GM12878 (cell line): Measurements from ENCODE around the gene SLIT2. TPM values are rescaled to one million over a fixed set of nuclear protein-coding genes. Genes with fewer than 3 reads are reported as not detected.
A peak's percentile ranks its signal among the peaks of the same experiment; 100 is the strongest.

Source experiments
- ATAC-seq: fragments of 200-7000 bp; cut with Tn5 transposase; 3 replicates; pipeline ENCODE4 v1.9.1; 2020; ENCODE audit warnings: mild to moderate bottlenecking, moderate library complexity
- BruUV-seq: library from RNA; stranded (reverse); fragments of 400-500 nt; replicated peaks from 2 replicates; lab custom pipeline; 2021; lab: Mats Ljungman, UMichigan
- CTCF ChIA-PET: fragments of 300-600 bp; sonication (Branson Sonifier 250); formaldehyde crosslinking; extraction: SDS; loops from one replicate; lab custom pipeline; 2021; ENCODE audit warnings: inconsistent platforms; lab: Yijun Ruan, JAX
- POLR2A ChIA-PET: fragments of 350-600 bp; formaldehyde crosslinking; extraction: SDS; loops from one replicate; lab custom pipeline; 2021; ENCODE audit warnings: inconsistent platforms; lab: Charles Lee
- RAD21 ChIA-PET: fragments of 300-600 bp; sonication (Branson Sonifier 250); formaldehyde crosslinking; loops from one replicate; lab custom pipeline; 2023; ENCODE audit warnings: antibody characterized with exemption; ENCODE audit not compliant: unreplicated experiment; lab: Charles Lee
- SMC1A ChIA-PET: fragments of 300-600 bp; sonication (Branson Sonifier 250); formaldehyde crosslinking; loops from one replicate; lab custom pipeline; 2023; ENCODE audit not compliant: unreplicated experiment, uncharacterized antibody; lab: Charles Lee
- DNase-seq: peaks from one replicate; pipeline ENCODE4 v3.0.0-alpha.2; 2011; ENCODE audit warnings: low read depth, low spot score
- FAIRE-seq: peaks from 3 replicates; lab custom pipeline; 2011; peaks lifted over from hg19 to GRCh38; lab: Jason Lieb, UNC
- H2AFZ ChIP-seq: 2 replicates; pipeline ENCODE4 v1.6.0; 2011; ENCODE audit warnings: low read depth, low read length, control low read depth; ENCODE audit not compliant: control insufficient read depth
- H3K27ac ChIP-seq: 2 replicates; pipeline ENCODE4 v1.5.1; 2011; ENCODE audit warnings: control low read depth; ENCODE audit not compliant: control insufficient read depth, insufficient read depth
- H3K27me3 ChIP-seq, 2 experiments: replicated peaks in 1 of 2; 2 replicates each; pipeline versions ENCODE4 v1.6.0 to v1.6.1; 2011; ENCODE audit warnings: low read length in 1 of 2; ENCODE audit not compliant: control insufficient read depth in 2 of 2, insufficient read depth in 2 of 2
- H3K36me3 ChIP-seq, 2 experiments: 2 replicates each; pipeline ENCODE4 v1.5.1; 2011; ENCODE audit warnings: low read length in 1 of 2; ENCODE audit not compliant: control insufficient read depth in 2 of 2, insufficient read depth in 2 of 2
- H3K4me1 ChIP-seq: 2 replicates; pipeline ENCODE4 v1.6.1; 2011; ENCODE audit warnings: mild to moderate bottlenecking, low read length, moderate library complexity, mixed read lengths; ENCODE audit not compliant: control insufficient read depth, insufficient read depth
- H3K4me2 ChIP-seq: 2 replicates; pipeline ENCODE4 v1.6.0; 2011; ENCODE audit warnings: control low read depth; ENCODE audit not compliant: control insufficient read depth, insufficient read depth
- H3K4me3 ChIP-seq: fragments of 200-600 bp; sonication (generic); 2 replicates; pipeline ENCODE4 v1.5.1; 2016
- H3K79me2 ChIP-seq: 2 replicates; pipeline ENCODE4 v1.6.0; 2011; ENCODE audit warnings: low read length; ENCODE audit not compliant: control insufficient read depth, insufficient read depth
- H3K9ac ChIP-seq: 2 replicates; pipeline ENCODE4 v1.8.0; 2011; ENCODE audit warnings: low read length, control low read depth, mixed read lengths; ENCODE audit not compliant: control insufficient read depth, insufficient read depth
- H3K9me3 ChIP-seq: replicated peaks from 3 replicates; pipeline ENCODE4 v1.5.1; 2011; ENCODE audit warnings: mild to moderate bottlenecking, low read length; ENCODE audit not compliant: control insufficient read depth, insufficient read depth
- H4K20me1 ChIP-seq: 2 replicates; pipeline ENCODE4 v1.6.0; 2011; ENCODE audit not compliant: control insufficient read depth, insufficient read depth
- CBFB ChIP-seq: IDR thresholded peaks from 2 replicates; pipeline ENCODE4 v1.6.1; 2016; ENCODE audit warnings: antibody characterized with exemption, low read depth
- MEF2B ChIP-seq: fragments of 450-650 bp; IDR thresholded peaks from 2 replicates; pipeline ENCODE4 v1.6.1; 2018; ENCODE audit warnings: mild to moderate bottlenecking, moderate library complexity; ENCODE audit not compliant: partially characterized antibody, poor library complexity, severe bottlenecking
- SMAD5 ChIP-seq: IDR thresholded peaks from 2 replicates; pipeline ENCODE4 v1.6.1; 2016; ENCODE audit warnings: antibody characterized with exemption, low read depth
- WGBS: methylation state at CpG from one replicate; pipeline ENCODE4 v1.1.6; 2016; ENCODE audit warnings: low lambda C conversion rate; ENCODE audit not compliant: insufficient replicate concordance, insufficient coverage; ENCODE audit errors: missing lambda C conversion rate; 5-methylcytosine and 5-hydroxymethylcytosine counted together
- in situ Hi-C: fragments of 300-500 bp; cut with MboI; formaldehyde crosslinking; loops from 9 replicates; pipeline ENCODE4 v1.14.3; 2018; ENCODE audit warnings: mixed read lengths
- intact Hi-C: fragments of 100-400 bp; cut with micrococcal nuclease; formaldehyde crosslinking; loops from one replicate; pipeline ENCODE4 v1.14.2; 2022; ENCODE audit not compliant: unreplicated experiment
- polyA plus RNA-seq, 11 experiments: library from polyadenylated mRNA; depleted of rRNA in 4 of 11; unstranded in 6 of 11; stranded (reverse) in 5 of 11; fragments of >200 nt; fragmentation: Nextera tagmentation in 4 of 11; fragmentation: Illumina TruSeq in 1 of 11; extraction: Ambion mirVana in 4 of 11; extraction: Trizol in 1 of 11; gene quantifications; 1 replicate in 1 of 11; 2 replicates in 10 of 11; pipeline versions ENCODE4 v1.2.1 to v1.2.3, GENCODE V29; 2011 to 2016; ENCODE audit warnings: inconsistent platforms in 2 of 11, missing spikeins in 2 of 11, low read depth in 1 of 11
- total RNA-seq, 4 experiments: library from RNA; depleted of rRNA in 3 of 4; stranded (reverse); fragments of >200 nt in 3 of 4; fragmentation: Illumina TruSeq in 1 of 4; extraction: Trizol in 1 of 4; gene quantifications; 2 replicates each; pipeline versions ENCODE4 v1.2.1 to v1.2.3, GENCODE V29; 2013 to 2021
- TF ChIP-seq, protein P1 (sequence below): fragments of 150-350 bp; IDR thresholded peaks from 2 replicates; pipeline ENCODE4 v1.6.1; 2016; ENCODE audit warnings: low read depth, low read length
- TF ChIP-seq, protein P2 (sequence below), 3 experiments: IDR thresholded peaks in 2 of 3; conservative IDR thresholded peaks in 1 of 3; 2 replicates each; pipeline ENCODE4 v1.5.1; 2011; ENCODE audit warnings: low read depth in 3 of 3, low read length in 3 of 3, mild to moderate bottlenecking in 3 of 3, control low read depth in 2 of 3, moderate library complexity in 2 of 3, inconsistent platforms in 1 of 3, mixed read lengths in 1 of 3; ENCODE audit not compliant: control insufficient read depth in 2 of 3, insufficient read depth in 1 of 3; ENCODE audit errors: extremely low read depth in 1 of 3

The SLIT2 gene
- total and polyA plus RNA-seq, 10 of the 15 experiments (the other 5 are each of a cell fraction or from before 2014, with no cell fraction given), result 0.01 to 0.05 TPM; not detected in 8

DNA sequence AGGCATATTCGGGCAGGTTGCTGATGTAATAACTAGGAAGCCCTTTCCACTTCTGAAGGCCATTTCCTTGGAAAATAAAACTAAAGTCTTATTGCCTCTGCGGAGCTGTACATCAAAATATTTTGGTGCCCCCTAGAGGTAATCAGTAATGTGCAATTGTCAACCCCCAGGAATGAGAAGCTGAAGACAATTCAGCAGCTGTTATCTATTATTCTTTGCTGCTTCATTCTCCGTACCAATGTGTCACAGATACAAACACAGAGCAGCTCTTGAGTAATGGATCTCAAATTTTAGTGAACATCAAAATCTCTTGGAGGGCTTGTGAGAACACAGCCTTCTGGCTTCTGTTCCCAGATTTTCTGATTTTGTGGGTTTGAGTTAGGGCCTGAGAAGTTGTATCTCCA is 3.5 kb upstream of the SLIT2 start (continued):
- TF ChIP-seq, protein P1, sequence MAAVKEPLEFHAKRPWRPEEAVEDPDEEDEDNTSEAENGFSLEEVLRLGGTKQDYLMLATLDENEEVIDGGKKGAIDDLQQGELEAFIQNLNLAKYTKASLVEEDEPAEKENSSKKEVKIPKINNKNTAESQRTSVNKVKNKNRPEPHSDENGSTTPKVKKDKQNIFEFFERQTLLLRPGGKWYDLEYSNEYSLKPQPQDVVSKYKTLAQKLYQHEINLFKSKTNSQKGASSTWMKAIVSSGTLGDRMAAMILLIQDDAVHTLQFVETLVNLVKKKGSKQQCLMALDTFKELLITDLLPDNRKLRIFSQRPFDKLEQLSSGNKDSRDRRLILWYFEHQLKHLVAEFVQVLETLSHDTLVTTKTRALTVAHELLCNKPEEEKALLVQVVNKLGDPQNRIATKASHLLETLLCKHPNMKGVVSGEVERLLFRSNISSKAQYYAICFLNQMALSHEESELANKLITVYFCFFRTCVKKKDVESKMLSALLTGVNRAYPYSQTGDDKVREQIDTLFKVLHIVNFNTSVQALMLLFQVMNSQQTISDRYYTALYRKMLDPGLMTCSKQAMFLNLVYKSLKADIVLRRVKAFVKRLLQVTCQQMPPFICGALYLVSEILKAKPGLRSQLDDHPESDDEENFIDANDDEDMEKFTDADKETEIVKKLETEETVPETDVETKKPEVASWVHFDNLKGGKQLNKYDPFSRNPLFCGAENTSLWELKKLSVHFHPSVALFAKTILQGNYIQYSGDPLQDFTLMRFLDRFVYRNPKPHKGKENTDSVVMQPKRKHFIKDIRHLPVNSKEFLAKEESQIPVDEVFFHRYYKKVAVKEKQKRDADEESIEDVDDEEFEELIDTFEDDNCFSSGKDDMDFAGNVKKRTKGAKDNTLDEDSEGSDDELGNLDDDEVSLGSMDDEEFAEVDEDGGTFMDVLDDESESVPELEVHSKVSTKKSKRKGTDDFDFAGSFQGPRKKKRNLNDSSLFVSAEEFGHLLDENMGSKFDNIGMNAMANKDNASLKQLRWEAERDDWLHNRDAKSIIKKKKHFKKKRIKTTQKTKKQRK, result no peak
- TF ChIP-seq CBFB, result no peak

DNA sequence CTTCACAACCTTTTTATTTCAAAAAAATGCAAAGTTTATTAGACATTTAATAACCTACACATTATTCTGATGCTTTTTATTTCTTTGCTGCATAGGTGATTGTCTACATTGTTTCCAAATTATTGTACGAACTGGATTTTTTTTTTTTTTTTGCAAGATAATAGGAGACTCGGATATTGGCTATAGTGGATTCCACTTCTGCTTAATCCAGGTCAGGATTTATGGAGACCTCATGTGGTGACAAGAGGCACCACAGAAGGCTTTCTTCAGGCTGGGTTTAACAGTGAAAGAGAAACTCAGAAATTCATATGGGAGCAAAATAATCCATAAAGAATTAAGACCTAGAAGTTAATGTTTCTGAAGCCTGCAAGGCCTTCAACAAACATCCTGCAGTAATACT is 2.4 kb upstream of the SLIT2 start:
- Histone ChIP-seq H3K4me2 (no peak overlapping the region), H3K9ac (no peak overlapping the region), H3K27me3 (peaks cover 4 to 7% of the 10 kb centered on the region in 2 experiments; a peak in 3 of 4 replicates), H3K36me3 (no peaks in the 10 kb centered on the region), H3K9me3 (no peaks in the 10 kb centered on the region; the same call in 2 of the 3 replicates), H4K20me1 (no peaks in the 10 kb centered on the region), H3K4me3 (no peak overlapping the region), H3K79me2 (no peaks in the 10 kb centered on the region), H2AFZ (no peak overlapping the region), H3K27ac (no peak overlapping the region), H3K4me1 (no peaks in the 10 kb centered on the region)
- FAIRE-seq (no peak), DNase-seq (no peak), ATAC-seq (no peak)
- ChIA-PET SMC1A (interaction anchor here (1.3 to 1.8 kb wide), 2 partner anchors 1022 to 1026 kb away, joined by 3 to 6 read pairs; no protein-coding TSS in a partner anchor), RAD21 (no interaction called here), CTCF (interaction anchor here (1.1 to 1.7 kb wide), 4 partner anchors 8 to 1561 kb away, joined by 3 to 13 read pairs (median 4); no protein-coding TSS in a partner anchor), POLR2A (no interaction called here)
- TF ChIP-seq MEF2B (no peak), SMAD5 (no peak), CBFB (no peak)
- TF ChIP-seq, protein P2, sequence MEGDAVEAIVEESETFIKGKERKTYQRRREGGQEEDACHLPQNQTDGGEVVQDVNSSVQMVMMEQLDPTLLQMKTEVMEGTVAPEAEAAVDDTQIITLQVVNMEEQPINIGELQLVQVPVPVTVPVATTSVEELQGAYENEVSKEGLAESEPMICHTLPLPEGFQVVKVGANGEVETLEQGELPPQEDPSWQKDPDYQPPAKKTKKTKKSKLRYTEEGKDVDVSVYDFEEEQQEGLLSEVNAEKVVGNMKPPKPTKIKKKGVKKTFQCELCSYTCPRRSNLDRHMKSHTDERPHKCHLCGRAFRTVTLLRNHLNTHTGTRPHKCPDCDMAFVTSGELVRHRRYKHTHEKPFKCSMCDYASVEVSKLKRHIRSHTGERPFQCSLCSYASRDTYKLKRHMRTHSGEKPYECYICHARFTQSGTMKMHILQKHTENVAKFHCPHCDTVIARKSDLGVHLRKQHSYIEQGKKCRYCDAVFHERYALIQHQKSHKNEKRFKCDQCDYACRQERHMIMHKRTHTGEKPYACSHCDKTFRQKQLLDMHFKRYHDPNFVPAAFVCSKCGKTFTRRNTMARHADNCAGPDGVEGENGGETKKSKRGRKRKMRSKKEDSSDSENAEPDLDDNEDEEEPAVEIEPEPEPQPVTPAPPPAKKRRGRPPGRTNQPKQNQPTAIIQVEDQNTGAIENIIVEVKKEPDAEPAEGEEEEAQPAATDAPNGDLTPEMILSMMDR (IDR thresholded peaks at IDR 0.05 in 2 of 3, conservative IDR thresholded peaks at IDR 0.05 in 1 of 3; ENCODE audit: control insufficient read depth in 2 of 3, extremely low read depth in 1 of 3, insufficient read depth in 1 of 3, low read depth in 3 of 3, low read length in 3 of 3), result 0 out of 6 replicates have a peak, but pooled peaks of 1 of the 3 experiments have one; percentile 4
- WGBS, result 8% methylated on average over 2 of the region's 2 CpGs
- no TSS peak for BruUV-seq
- intact Hi-C loops (loop anchor here (2.0 to 5.0 kb wide), 2 partner anchors 1027 to 1561 kb away; no protein-coding TSS in a partner anchor), in situ Hi-C loops (loop anchor here (25.0 kb wide), 1 partner anchor 1562 kb away; no protein-coding TSS in a partner anchor)
